OCI-LY1 (cell line): ENCODE results near the gene CPAMD8.

ENCODE experiments used
- EZH2 ChIP-seq: fragments of 200-600 bp; sonication (generic), shearing (Covaris generic); IDR thresholded peaks from 2 replicates; pipeline ENCODE4 v1.8.0; 2017; ENCODE audit warnings: borderline replicate concordance, mixed run types, mild to moderate bottlenecking, antibody characterized with exemption, low read length, moderate library complexity, mixed read lengths
- TF ChIP-seq, protein P1 (sequence below): fragments of 200-600 bp; sonication (generic), shearing (Covaris generic); IDR thresholded peaks from 2 replicates; pipeline ENCODE4 v1.5.1; 2017; ENCODE audit warnings: mild to moderate bottlenecking, antibody characterized with exemption, low read length, moderate library complexity, mixed read lengths

DNA sequence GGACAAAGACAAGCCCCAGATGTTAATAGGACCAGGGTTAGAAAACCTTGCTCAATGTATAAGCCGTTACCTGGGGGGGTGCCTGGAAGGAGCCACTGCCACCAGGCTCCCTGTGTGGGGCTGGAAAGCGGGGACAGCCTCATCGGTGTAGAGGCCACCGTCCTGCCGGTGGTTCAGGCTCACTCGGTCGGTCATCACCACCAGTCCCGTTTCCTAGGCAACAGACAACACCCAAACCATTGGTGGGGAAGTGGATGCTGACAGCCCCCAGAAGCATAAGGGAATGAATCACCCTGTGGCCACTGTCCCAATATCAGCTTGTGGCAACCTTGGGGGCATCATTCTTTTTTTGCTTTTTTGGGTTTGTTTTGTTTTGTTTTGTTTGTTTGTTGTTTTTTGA is 55.8 kb downstream of the CPAMD8 start:
- TF ChIP-seq, protein P1, sequence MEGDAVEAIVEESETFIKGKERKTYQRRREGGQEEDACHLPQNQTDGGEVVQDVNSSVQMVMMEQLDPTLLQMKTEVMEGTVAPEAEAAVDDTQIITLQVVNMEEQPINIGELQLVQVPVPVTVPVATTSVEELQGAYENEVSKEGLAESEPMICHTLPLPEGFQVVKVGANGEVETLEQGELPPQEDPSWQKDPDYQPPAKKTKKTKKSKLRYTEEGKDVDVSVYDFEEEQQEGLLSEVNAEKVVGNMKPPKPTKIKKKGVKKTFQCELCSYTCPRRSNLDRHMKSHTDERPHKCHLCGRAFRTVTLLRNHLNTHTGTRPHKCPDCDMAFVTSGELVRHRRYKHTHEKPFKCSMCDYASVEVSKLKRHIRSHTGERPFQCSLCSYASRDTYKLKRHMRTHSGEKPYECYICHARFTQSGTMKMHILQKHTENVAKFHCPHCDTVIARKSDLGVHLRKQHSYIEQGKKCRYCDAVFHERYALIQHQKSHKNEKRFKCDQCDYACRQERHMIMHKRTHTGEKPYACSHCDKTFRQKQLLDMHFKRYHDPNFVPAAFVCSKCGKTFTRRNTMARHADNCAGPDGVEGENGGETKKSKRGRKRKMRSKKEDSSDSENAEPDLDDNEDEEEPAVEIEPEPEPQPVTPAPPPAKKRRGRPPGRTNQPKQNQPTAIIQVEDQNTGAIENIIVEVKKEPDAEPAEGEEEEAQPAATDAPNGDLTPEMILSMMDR: no peak
- TF ChIP-seq EZH2: no peak
